ENCODE measurements around the gene RAB42. TPM values are rescaled to one million over a fixed set of nuclear protein-coding genes. Genes with fewer than 3 reads are reported as not detected.
A peak's percentile ranks its signal among the peaks of the same experiment; 100 is the strongest.

Gene RAB42, protein sequence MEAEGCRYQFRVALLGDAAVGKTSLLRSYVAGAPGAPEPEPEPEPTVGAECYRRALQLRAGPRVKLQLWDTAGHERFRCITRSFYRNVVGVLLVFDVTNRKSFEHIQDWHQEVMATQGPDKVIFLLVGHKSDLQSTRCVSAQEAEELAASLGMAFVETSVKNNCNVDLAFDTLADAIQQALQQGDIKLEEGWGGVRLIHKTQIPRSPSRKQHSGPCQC
- 2.2 TPM for polyA plus RNA-seq (2012; ENCODE audit: low read depth, missing spikeins)

DNA sequence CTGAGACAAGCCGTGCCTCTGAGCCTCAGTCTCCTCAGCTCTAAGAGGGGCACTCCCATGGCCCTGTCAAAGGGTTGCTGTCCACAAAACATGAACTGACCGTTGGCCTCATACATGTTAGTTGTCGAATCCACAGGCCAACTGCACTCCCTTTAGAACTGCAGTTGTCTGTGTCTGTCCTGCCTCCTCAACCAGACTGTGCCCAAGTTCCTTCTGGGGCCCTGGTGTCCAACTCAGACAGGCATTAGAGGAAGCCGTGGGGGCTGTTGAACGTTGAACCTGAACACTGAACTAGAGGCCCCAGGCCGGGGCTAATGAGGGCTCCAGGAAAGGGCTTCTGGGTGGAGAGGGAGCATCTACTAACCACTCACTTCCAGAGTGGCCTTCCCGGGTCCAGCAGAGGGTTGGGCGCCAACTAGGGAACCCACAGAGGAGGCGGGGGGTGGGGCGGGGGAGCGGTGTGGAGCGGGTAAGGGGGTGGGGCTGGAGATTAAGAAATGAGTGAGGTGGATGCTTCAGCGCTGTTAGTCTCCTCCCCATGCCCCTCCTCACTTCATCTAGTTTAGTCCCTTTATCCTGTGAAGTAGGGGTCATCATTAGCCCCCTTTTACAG lies at the start of gene RAB42:
TSS of gene RAB42 (plus strand) at position 558 of the 613 bp plus-strand sequence. CDS start 247 bp downstream, outside the sequence.
- DNase-seq (ENCODE audit: insufficient read length, low spot score) (no peak), FAIRE-seq (peak; percentile 76)
- no peak for TF ChIP-seq POLR2AphosphoS5 (IDR thresholded peaks at IDR 0.05; ENCODE audit: low read depth, low read length)
- no peak for TF ChIP-seq SPI1 (IDR thresholded peaks at IDR 0.05; ENCODE audit: low read depth, low read length)
- TF ChIP-seq POU2F2 (IDR thresholded peaks at IDR 0.05; ENCODE audit: low read depth, low read length): no peak
- no peak for TF ChIP-seq POLR2A (IDR thresholded peaks at IDR 0.05; ENCODE audit: low read depth, low read length)
- TF ChIP-seq PAX5 (IDR thresholded peaks at IDR 0.05; ENCODE audit: insufficient read depth, low read length, severe bottlenecking): no peak
- TF ChIP-seq TAF1 (IDR thresholded peaks at IDR 0.05; ENCODE audit: low read depth, low read length): no peak

DNA sequence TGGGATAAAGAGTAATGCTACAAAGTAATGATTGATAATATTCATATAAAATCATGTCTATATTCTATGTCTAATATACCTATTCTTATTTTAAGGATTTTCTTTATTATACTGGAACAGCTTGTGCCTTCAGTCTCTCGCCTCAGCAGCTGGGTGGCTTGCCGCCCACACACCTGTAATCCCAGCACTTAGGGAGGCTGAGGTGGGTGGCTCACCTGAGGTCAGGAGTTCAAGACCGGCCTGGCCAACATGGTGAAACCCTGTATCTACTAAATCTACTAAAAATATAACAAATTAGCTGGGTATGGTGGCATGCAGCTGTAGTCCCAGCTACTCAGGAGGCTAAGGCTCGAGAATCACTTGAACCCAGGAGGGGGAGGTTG lies 46.8 kb upstream of the RAB42 start:
- DNase-seq (ENCODE audit: insufficient read length, low spot score) (no peak), FAIRE-seq (no peak)
- TF ChIP-seq POU2F2 (IDR thresholded peaks at IDR 0.05; ENCODE audit: low read depth, low read length) (no peak), POLR2A (IDR thresholded peaks at IDR 0.05; ENCODE audit: low read depth, low read length) (no peak), PAX5 (IDR thresholded peaks at IDR 0.05; ENCODE audit: insufficient read depth, low read length, severe bottlenecking) (no peak), SPI1 (IDR thresholded peaks at IDR 0.05; ENCODE audit: low read depth, low read length) (no peak), TAF1 (IDR thresholded peaks at IDR 0.05; ENCODE audit: low read depth, low read length) (no peak), POLR2AphosphoS5 (IDR thresholded peaks at IDR 0.05; ENCODE audit: low read depth, low read length) (no peak)

DNA sequence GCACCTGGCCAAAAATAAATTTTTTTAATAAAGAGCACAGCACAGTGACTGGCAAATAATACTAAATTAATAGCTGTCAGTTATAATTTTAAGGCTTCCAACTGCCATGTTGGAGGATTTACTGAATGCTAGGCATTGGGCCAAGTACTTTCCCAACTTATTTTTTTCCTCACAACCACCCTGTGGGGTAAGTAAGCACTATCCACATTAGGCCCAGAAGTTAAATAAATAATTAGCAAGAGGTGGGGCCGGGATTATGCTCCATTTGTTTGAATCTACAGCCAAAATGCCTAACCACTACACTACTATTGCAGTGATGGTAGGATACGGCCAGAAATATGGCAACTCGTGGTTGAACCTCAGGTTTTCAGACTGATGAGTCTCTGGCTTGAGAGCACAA lies 43.7 kb upstream of the RAB42 start:
- TF ChIP-seq POU2F2 (IDR thresholded peaks at IDR 0.05; ENCODE audit: low read depth, low read length) (no peak), SPI1 (IDR thresholded peaks at IDR 0.05; ENCODE audit: low read depth, low read length) (no peak)
- no peak for DNase-seq (ENCODE audit: insufficient read length, low spot score)
- no peak for FAIRE-seq

DNA sequence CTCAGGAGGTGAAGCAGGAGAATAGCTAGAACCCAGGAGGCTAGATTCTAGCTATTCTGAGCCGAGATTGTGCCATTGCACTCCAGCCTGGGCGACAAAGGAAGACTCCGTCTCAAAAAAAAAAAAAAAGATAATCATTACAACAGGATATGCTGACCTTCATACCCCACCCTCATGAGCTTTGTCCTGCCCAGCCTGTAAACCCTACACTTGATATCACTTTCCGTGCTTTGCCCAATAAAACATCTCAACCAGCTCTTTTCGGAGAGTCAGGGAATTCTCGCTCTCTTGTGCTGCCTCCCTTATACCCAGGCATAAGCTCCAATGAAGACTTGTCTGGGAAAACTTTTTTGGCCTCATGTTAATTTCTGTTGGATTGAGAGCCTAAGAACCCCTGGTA lies 40.7 kb upstream of the RAB42 start:
- TF ChIP-seq SPI1 (IDR thresholded peaks at IDR 0.05; ENCODE audit: low read depth, low read length) (no peak), TAF1 (IDR thresholded peaks at IDR 0.05; ENCODE audit: low read depth, low read length) (no peak), POLR2A (IDR thresholded peaks at IDR 0.05; ENCODE audit: low read depth, low read length) (no peak), PAX5 (IDR thresholded peaks at IDR 0.05; ENCODE audit: insufficient read depth, low read length, severe bottlenecking) (no peak), POU2F2 (IDR thresholded peaks at IDR 0.05; ENCODE audit: low read depth, low read length) (no peak), POLR2AphosphoS5 (IDR thresholded peaks at IDR 0.05; ENCODE audit: low read depth, low read length) (no peak)
- FAIRE-seq: no peak
- no peak for DNase-seq (ENCODE audit: insufficient read length, low spot score)

DNA sequence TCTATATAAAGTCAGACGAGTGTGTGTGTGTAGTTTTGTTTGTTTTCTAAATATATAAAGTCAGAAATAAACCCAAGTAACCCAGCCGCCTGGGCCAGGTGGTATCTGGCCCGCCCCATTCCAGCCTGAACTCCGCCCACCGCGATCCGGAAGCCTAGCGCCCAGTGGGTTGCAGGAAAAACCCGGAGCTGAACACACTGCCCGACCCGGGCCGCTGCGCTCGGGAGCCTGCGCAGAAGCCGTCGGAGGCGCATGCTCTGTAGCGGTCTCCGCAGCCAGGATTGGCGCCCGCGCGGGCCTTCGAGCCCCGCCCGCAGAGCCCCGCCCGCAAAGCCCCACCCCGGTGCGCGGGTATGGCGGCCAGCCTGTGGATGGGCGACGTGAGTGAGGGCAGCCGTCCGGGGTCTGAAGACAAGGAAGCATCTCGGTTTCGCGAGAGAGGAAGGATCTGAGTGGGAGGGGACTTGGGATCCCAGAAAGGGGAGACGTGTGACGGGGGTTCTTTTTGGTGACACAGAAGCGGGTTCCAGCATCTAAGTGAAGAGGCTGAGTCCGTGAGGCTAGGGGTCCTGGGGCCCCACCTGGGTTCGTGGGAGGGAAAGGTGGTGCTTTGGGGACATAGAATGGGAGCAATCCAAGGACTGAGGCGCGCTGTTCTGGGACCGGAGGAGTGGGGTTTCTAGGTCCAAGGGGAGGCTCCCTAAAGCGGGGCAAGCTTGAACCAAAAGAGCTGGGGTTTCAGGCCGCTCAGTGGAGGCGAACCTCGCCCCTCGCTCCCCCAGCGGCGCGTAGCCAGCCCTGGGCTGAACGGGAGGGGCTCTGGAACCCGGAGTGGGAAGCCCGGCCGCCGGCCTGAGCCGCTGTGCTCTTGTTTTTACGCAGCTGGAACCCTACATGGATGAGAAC lies 39.1 kb upstream of the RAB42 start, which contains the start of gene TRNAU1AP:
TSS of gene TRNAU1AP (plus strand) at position 328 of the 906 bp plus-strand sequence. CDS start at position 354, 26 bp downstream.
- peak; percentile 76 for FAIRE-seq
- peak; percentile 91 for DNase-seq (ENCODE audit: insufficient read length, low spot score)
- peak; percentile 42; the same call in 1 of the 2 replicates for TF ChIP-seq POLR2AphosphoS5 (IDR thresholded peaks at IDR 0.05; ENCODE audit: low read depth, low read length)
- TF ChIP-seq POU2F2 (IDR thresholded peaks at IDR 0.05; ENCODE audit: low read depth, low read length): peak; percentile 8; the same call in 1 of the 2 replicates
- TF ChIP-seq TAF1 (IDR thresholded peaks at IDR 0.05; ENCODE audit: low read depth, low read length): peak; percentile 73; the same call in 1 of the 2 replicates
- TF ChIP-seq SPI1 (IDR thresholded peaks at IDR 0.05; ENCODE audit: low read depth, low read length): no peak
- TF ChIP-seq PAX5 (IDR thresholded peaks at IDR 0.05; ENCODE audit: insufficient read depth, low read length, severe bottlenecking): peak; percentile 42
- TF ChIP-seq POLR2A (IDR thresholded peaks at IDR 0.05; ENCODE audit: low read depth, low read length): peak; percentile 62; the same call in 1 of the 2 replicates

DNA sequence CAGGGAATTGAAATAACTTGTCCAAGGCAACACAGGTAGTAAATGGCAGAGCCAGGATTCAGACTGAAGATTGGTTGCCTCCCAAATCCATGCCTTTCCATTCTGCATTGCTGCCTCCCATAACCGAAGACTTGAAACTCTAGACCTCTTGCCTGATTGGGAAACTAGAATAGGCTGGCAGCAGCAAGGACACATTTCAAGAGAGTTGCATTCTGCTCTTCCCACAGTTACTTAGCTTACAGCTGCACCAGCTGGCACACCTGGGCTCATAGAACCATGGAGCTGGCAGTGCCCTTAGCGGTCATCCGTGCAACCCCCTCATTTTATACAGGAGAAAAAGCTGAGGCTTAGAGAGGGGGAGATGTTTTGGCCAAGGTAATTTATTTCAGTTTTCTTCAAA lies 31.2 kb upstream of the RAB42 start:
- FAIRE-seq (no peak), DNase-seq (ENCODE audit: insufficient read length, low spot score) (no peak)
- TF ChIP-seq PAX5 (IDR thresholded peaks at IDR 0.05; ENCODE audit: insufficient read depth, low read length, severe bottlenecking): no peak
- no peak for TF ChIP-seq POLR2A (IDR thresholded peaks at IDR 0.05; ENCODE audit: low read depth, low read length)
- TF ChIP-seq SPI1 (IDR thresholded peaks at IDR 0.05; ENCODE audit: low read depth, low read length): no peak
- no peak for TF ChIP-seq POU2F2 (IDR thresholded peaks at IDR 0.05; ENCODE audit: low read depth, low read length)
- TF ChIP-seq POLR2AphosphoS5 (IDR thresholded peaks at IDR 0.05; ENCODE audit: low read depth, low read length): no peak
- no peak for TF ChIP-seq TAF1 (IDR thresholded peaks at IDR 0.05; ENCODE audit: low read depth, low read length)

DNA sequence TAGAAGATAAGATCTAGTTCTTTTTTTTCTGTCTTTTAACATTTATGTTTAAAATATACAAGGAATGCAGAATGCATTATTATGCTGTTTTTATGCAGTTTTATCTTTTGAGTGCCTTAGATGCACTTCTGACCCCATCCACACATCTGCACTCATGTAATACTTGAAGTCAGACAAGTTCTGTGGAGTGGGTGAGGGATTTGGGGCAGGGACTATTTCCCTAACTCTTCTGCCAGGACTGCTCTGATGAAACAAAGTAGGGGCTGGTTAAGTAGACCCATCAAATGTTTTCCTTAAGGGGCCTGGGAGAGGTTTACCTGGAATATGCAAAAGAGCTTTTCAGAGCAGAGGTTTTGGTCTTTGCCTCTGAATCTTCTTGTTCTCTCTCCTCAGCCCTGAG lies 27.8 kb upstream of the RAB42 start:
- FAIRE-seq: no peak
- DNase-seq (ENCODE audit: insufficient read length, low spot score): no peak
- no peak for TF ChIP-seq SPI1 (IDR thresholded peaks at IDR 0.05; ENCODE audit: low read depth, low read length)
- no peak for TF ChIP-seq TAF1 (IDR thresholded peaks at IDR 0.05; ENCODE audit: low read depth, low read length)
- no peak for TF ChIP-seq PAX5 (IDR thresholded peaks at IDR 0.05; ENCODE audit: insufficient read depth, low read length, severe bottlenecking)
- TF ChIP-seq POLR2A (IDR thresholded peaks at IDR 0.05; ENCODE audit: low read depth, low read length): no peak
- no peak for TF ChIP-seq POU2F2 (IDR thresholded peaks at IDR 0.05; ENCODE audit: low read depth, low read length)
- no peak for TF ChIP-seq POLR2AphosphoS5 (IDR thresholded peaks at IDR 0.05; ENCODE audit: low read depth, low read length)

DNA sequence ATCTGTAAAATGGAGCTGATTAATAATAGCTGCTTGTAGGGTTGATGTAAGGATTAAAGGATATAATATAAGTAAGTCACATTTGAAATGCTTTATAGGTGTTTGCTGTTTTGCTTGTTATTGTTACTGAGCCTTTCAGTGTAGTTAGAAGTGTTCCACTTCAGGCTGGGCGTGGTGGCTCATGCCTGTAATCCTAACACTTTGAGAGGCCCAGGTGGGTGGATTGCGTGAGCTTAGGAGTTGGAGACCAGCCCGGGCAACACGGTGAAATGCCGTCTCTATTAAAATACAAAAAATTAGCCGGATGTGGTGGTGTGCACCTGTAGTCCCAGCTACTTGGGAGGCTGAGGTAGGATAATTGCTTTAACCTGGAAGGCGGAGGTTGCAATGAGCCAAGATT lies 27.0 kb upstream of the RAB42 start:
- DNase-seq (ENCODE audit: insufficient read length, low spot score): no peak
- TF ChIP-seq POLR2A (IDR thresholded peaks at IDR 0.05; ENCODE audit: low read depth, low read length): no peak
- no peak for TF ChIP-seq POU2F2 (IDR thresholded peaks at IDR 0.05; ENCODE audit: low read depth, low read length)
- TF ChIP-seq PAX5 (IDR thresholded peaks at IDR 0.05; ENCODE audit: insufficient read depth, low read length, severe bottlenecking): no peak
- TF ChIP-seq POLR2AphosphoS5 (IDR thresholded peaks at IDR 0.05; ENCODE audit: low read depth, low read length): no peak
- TF ChIP-seq SPI1 (IDR thresholded peaks at IDR 0.05; ENCODE audit: low read depth, low read length): no peak
- no peak for TF ChIP-seq TAF1 (IDR thresholded peaks at IDR 0.05; ENCODE audit: low read depth, low read length)
- no peak for FAIRE-seq

DNA sequence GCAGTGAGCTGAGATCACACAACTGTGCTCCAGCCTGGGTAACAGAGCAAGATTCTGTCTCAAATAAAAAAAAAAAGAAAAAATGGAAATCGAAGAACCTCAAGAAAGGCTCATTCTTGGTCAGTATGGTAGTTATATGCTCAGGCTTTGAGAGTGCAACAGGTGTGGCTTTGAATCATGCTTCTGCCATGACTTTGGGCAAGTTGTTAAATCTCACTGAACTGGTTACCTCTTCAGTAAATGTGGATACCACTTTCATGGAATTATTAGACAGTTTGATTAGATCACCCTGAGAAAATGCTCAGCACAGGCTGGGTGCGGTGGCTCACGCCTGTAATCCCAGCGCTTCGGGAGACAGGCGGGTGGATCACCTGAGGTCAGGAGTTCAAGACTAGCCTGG lies 26.3 kb upstream of the RAB42 start:
- DNase-seq (ENCODE audit: insufficient read length, low spot score) (no peak), FAIRE-seq (no peak)
- no peak for TF ChIP-seq POLR2AphosphoS5 (IDR thresholded peaks at IDR 0.05; ENCODE audit: low read depth, low read length)
- TF ChIP-seq POU2F2 (IDR thresholded peaks at IDR 0.05; ENCODE audit: low read depth, low read length): no peak
- TF ChIP-seq POLR2A (IDR thresholded peaks at IDR 0.05; ENCODE audit: low read depth, low read length): no peak
- TF ChIP-seq PAX5 (IDR thresholded peaks at IDR 0.05; ENCODE audit: insufficient read depth, low read length, severe bottlenecking): no peak
- no peak for TF ChIP-seq SPI1 (IDR thresholded peaks at IDR 0.05; ENCODE audit: low read depth, low read length)
- no peak for TF ChIP-seq TAF1 (IDR thresholded peaks at IDR 0.05; ENCODE audit: low read depth, low read length)

All from GM12891 (cell line).